Measurements from ENCODE around the gene PIAS4. TPM values are rescaled to one million over a fixed set of nuclear protein-coding genes. Genes with fewer than 3 reads are reported as not detected.
A peak's percentile ranks its signal among the peaks of the same experiment; 100 is the strongest.

The PIAS4 gene
- polyA plus RNA-seq, 1 experiment, result 9.0 TPM

DNA sequence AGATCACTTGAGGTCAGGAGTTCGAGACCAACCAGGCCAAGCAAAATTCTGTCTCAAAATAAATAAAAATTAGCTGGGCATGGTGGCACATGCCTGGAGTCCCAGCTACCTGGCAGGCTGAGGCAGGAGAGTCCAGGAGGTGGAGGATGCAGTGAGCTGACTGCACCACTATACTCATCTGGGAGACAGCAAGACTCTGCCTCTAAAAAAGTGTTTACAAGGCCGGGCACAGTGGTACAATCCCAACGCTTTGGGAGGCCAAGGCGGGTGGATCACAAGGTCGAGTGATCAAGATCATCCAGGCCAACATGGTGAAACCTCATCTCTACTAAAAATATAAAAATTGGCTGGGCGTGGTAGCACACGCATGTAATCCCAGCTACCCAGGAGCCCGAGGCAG lies 32.4 kb upstream of the PIAS4 start:
- H3K27me3 ChIP-seq (ENCODE audit: control insufficient read depth, insufficient read depth, low read length), result no peaks in the 10 kb centered on the region
- no peak overlapping the region for H3K4me3 ChIP-seq (ENCODE audit: low read depth, low read length)
- no peaks in the 10 kb centered on the region; the same call in 1 of the 2 replicates for H3K9me3 ChIP-seq (ENCODE audit: control insufficient read depth, insufficient read depth, low read length)
- POLR2A ChIA-PET, result interaction anchor here (0.9 to 2.9 kb wide), 3 partner anchors 9 to 14 kb away, joined by 3 to 51 read pairs (median 6); partner anchors contain the start of gene EEF2
- no peak overlapping the region for H3K27ac ChIP-seq (ENCODE audit: low read depth, low read length)
- no peak for DNase-seq (ENCODE audit: low read depth, low spot score)
- CTCF ChIA-PET, result interaction anchor here (0.6 kb wide), 1 partner anchor 749 kb away, joined by 8 read pairs; no protein-coding TSS in a partner anchor
- TF ChIP-seq, protein P1, sequence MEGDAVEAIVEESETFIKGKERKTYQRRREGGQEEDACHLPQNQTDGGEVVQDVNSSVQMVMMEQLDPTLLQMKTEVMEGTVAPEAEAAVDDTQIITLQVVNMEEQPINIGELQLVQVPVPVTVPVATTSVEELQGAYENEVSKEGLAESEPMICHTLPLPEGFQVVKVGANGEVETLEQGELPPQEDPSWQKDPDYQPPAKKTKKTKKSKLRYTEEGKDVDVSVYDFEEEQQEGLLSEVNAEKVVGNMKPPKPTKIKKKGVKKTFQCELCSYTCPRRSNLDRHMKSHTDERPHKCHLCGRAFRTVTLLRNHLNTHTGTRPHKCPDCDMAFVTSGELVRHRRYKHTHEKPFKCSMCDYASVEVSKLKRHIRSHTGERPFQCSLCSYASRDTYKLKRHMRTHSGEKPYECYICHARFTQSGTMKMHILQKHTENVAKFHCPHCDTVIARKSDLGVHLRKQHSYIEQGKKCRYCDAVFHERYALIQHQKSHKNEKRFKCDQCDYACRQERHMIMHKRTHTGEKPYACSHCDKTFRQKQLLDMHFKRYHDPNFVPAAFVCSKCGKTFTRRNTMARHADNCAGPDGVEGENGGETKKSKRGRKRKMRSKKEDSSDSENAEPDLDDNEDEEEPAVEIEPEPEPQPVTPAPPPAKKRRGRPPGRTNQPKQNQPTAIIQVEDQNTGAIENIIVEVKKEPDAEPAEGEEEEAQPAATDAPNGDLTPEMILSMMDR (IDR thresholded peaks at IDR 0.05; ENCODE audit: low read depth, low read length), result no peak

DNA sequence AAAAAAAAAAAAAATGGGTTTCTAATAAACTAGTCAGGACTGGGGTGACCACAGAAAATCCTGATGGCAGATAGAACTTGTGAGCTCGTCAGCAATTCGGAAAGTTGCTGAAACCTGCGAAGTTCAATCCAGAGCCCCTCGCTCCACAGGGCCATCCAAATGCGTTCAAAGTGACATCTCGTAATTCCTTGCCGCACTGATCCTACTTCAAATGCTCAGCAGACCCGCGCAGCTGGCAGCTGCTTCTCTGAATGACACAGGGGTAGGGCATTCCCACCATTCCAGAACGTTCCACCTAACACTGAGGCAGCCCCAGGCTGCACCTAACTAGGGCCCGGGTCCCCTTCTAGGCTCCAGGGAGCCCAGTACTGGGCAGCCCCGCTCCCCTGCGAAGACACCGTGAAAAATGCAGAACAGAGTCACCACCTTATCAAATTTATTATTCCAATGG lies 31.9 kb upstream of the PIAS4 start:
- CTCF ChIA-PET, result interaction anchor here (0.6 kb wide), 1 partner anchor 750 kb away, joined by 8 read pairs; no protein-coding TSS in a partner anchor
- no peaks in the 10 kb centered on the region for H3K27me3 ChIP-seq (ENCODE audit: control insufficient read depth, insufficient read depth, low read length)
- POLR2A ChIA-PET, result interaction anchor here (0.6 to 2.9 kb wide), 4 partner anchors 9 to 424 kb away, joined by 3 to 51 read pairs (median 6); partner anchors contain the start of gene EEF2

DNA sequence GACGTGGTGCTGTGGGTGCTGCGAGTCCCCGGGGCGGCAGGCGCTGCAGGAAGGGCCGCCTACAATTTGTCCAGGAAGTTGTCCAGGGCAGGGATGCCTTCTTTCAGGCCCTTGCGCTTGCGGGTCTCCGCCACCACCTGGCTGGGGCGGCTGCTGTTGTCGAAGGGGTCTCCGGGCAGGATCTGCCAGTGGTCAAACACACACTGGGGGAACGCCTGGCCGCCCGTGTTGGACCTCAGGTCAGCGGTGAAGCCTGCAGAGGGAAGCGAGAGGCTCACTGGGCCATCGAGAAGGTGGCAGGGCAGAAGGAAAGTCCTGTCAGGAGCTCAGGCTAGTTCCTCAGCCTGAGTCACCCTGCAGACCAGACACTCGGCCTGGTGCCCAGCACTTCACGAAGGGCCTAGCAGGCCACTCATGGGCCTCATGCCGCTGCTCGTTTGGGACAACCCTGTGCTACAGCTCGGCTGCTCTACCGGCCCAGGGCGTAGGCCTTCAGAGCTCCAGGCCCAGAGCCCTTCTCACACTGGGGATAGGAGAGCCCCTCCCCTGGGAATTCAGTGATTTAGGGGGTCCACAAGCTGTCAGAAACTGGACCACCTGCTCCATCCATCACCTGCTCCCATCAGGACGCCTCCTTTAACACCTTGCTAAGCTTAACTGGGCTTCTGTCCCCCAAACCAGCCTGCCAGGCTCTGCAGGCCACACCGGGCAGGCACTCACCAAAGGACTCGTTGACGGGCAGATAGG lies 30.9 kb upstream of the PIAS4 start:
- Histone ChIP-seq H3K4me3 (ENCODE audit: low read depth, low read length) (no peak overlapping the region), H3K9me3 (ENCODE audit: control insufficient read depth, insufficient read depth, low read length) (no peaks in the 10 kb centered on the region; the same call in 1 of the 2 replicates), H3K27me3 (ENCODE audit: control insufficient read depth, insufficient read depth, low read length) (no peaks in the 10 kb centered on the region), H3K27ac (ENCODE audit: low read depth, low read length) (no peak overlapping the region)
- ChIA-PET CTCF (no interaction called here), POLR2A (interaction anchor here (1.8 to 2.9 kb wide), 2 partner anchors 8 kb away, joined by 4 to 51 read pairs; partner anchors contain the start of gene EEF2)
- no peak for DNase-seq (ENCODE audit: low read depth, low spot score)
- TF ChIP-seq, protein P1 (IDR thresholded peaks at IDR 0.05; ENCODE audit: low read depth, low read length), result no peak

More for the DNA sequence above, 31.9 kb upstream of the PIAS4 start:
- H3K27ac ChIP-seq (ENCODE audit: low read depth, low read length), result no peak overlapping the region
- no peak for DNase-seq (ENCODE audit: low read depth, low spot score)
- H3K9me3 ChIP-seq (ENCODE audit: control insufficient read depth, insufficient read depth, low read length), result no peaks in the 10 kb centered on the region; the same call in 1 of the 2 replicates
- TF ChIP-seq, protein P1 (IDR thresholded peaks at IDR 0.05; ENCODE audit: low read depth, low read length), result no peak
- no peak overlapping the region for H3K4me3 ChIP-seq (ENCODE audit: low read depth, low read length)

DNA sequence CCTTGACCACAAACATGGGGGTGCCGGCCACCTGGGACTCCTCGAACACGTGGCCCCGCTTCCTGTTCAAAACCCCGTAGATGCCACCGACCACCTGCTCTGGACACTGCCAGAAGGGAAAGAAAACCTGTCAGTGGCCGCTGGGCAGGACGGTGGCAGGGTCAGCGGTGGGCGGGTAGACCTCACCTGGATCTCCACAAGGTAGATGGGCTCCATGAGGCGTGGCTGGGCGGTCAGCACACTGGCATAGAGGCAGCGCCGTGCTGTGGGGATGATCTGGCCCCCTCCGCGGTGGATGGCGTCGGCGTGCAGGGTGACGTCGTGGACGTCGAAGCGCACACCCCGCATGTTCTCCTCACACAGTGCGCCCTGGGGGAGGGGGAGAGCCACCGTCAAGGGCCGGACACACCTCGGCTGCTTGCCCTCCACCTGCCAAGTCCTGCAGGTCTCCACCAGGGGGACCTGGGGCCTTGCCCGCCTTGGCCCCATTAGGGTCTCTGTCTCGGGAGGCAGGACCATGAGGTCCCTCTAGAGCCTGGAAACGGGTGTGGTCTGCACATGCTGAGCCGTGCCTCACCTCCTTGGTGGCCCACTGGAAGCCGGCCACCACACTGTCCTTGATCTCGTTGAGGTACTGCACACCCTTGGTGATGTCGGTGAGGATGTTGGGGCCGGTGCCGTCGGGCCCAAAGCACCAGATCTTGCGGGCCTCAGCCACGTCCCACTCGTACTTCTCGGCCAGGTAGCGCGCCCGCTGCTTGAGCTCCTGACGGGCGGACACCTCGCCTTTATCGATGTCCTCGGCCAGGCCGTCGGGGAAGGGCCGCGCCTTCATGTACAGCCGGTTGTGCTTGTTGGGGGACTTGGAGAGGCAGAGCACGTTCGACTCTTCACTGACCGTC lies 30.0 kb upstream of the PIAS4 start:
- POLR2A ChIA-PET, result interaction anchor here (1.3 to 2.9 kb wide), 3 partner anchors 7 to 11 kb away, joined by 4 to 51 read pairs (median 4); partner anchors contain the start of gene EEF2
- Histone ChIP-seq H3K27ac (ENCODE audit: low read depth, low read length) (peak overlapping the region; percentile 21), H3K27me3 (ENCODE audit: control insufficient read depth, insufficient read depth, low read length) (no peaks in the 10 kb centered on the region), H3K4me3 (ENCODE audit: low read depth, low read length) (no peak overlapping the region), H3K9me3 (ENCODE audit: control insufficient read depth, insufficient read depth, low read length) (no peaks in the 10 kb centered on the region; the same call in 1 of the 2 replicates)
- CTCF ChIA-PET, result interaction anchor here (1.1 kb wide), 1 partner anchor 10 kb away, joined by 3 read pairs; no protein-coding TSS in a partner anchor
- DNase-seq (ENCODE audit: low read depth, low spot score), result no peak
- TF ChIP-seq, protein P1 (IDR thresholded peaks at IDR 0.05; ENCODE audit: low read depth, low read length), result peak; percentile 29; the same call in 1 of the 2 replicates

Measured in AG04450 (cell line).